Tibial artery (tissue), 4 donors: ENCODE measurements around the gene TTR.

Source experiments
- DNase-seq, 2 donors: peaks; one replicate each; pipeline ENCODE4 v3.0.0-alpha.2; 2019
- H3K27ac ChIP-seq, 2 donors: fragments of 200-600 bp; sonication (generic) in 1 of 2; 1 replicate in 1 of 2; 2 replicates in 1 of 2; pipeline ENCODE4 v1.5.1; 2018 to 2019; ENCODE audit warnings: mild to moderate bottlenecking in 1 of 2
- H3K27me3 ChIP-seq, 2 donors: fragments of 200-600 bp; sonication (generic) in 1 of 2; one replicate each; pipeline versions ENCODE4 v1.5.1 to v1.6.0; 2016 to 2019
- H3K36me3 ChIP-seq, 3 donors: fragments of 200-600 bp; sonication (generic) in 2 of 3; one replicate each; pipeline ENCODE4 v1.5.1; 2016 to 2019; ENCODE audit warnings: mild to moderate bottlenecking in 2 of 3
- H3K4me1 ChIP-seq, 4 donors: fragments of 200-600 bp; sonication (generic) in 2 of 4; 1 replicate in 3 of 4; 2 replicates in 1 of 4; pipeline ENCODE4 v1.5.1; 2016 to 2019
- H3K4me3 ChIP-seq, 2 donors: fragments of 200-600 bp; sonication (generic) in 1 of 2; 1 replicate in 1 of 2; 2 replicates in 1 of 2; pipeline ENCODE4 v1.5.1; 2018 to 2019; ENCODE audit warnings: mild to moderate bottlenecking in 2 of 2
- H3K9me3 ChIP-seq, 3 donors: fragments of 200-600 bp; sonication (generic) in 1 of 3; one replicate each; pipeline ENCODE4 v1.5.1; 2016 to 2019
- CTCF ChIP-seq, 2 experiments: fragments of 200-600 bp in 1 of 2; fragments of 450-650 bp in 1 of 2; IDR thresholded peaks; one replicate each; pipeline ENCODE4 v1.5.1; 2017 to 2019; ENCODE audit warnings: antibody characterized with exemption in 2 of 2, mild to moderate bottlenecking in 1 of 2, moderate library complexity in 1 of 2
- intact Hi-C: fragments of 100-400 bp; cut with DNase I; formaldehyde crosslinking; loops from one replicate; pipeline ENCODE4 v1.15.0; 2023; ENCODE audit warnings: low total_unique reads

The TTR gene

DNA sequence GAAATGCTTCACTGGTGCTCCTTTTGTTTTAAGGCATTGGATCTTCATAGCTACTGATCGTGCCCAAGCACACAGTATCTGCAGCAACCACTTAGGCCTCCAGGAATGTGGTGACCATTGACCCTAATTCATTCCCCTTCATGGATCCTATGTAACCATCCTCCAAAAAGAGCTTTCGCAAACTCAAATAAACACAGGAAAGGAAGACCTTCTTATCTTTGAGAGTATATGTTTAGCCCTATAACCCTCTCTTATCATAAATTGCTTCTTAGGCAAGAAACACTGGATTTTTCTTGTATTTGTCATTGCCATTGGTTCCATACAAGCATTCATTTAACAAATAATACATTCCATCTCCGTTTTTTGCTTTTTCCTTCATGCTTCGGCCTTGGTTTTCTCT is 4.1 kb upstream of the TTR start:
- no peaks in the 10 kb centered on the region for H3K9me3 ChIP-seq
- no peak overlapping the region for H3K27ac ChIP-seq
- no peak for TF ChIP-seq CTCF (IDR thresholded peaks at IDR 0.05)
- DNase-seq, result no peak
- no peaks in the 10 kb centered on the region for H3K27me3 ChIP-seq
- no peaks in the 10 kb centered on the region for H3K36me3 ChIP-seq
- H3K4me1 ChIP-seq, result no peaks in the 10 kb centered on the region
- H3K4me3 ChIP-seq, result no peak overlapping the region
- intact Hi-C loops, result no loop called here

DNA sequence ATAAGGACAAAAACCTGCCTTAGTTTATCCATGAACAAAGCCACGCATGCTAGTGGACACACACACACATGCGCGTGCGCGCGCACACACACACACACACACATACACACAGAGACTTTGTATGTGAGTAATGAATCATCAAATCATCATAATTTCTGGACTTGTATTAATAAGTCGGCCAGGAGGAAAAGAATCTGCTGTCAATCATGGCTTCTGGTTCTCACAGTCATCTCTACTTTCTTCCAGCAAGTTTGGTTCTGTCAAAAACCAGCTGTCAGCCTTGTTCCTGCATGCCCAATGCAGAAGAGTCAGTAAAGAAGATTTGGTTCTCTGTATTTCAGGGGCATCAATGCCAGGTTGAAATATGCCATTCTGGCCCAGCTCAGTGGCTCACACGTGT is 1.1 kb upstream of the TTR start:
- intact Hi-C loops, result no loop called here
- no peak for DNase-seq

GRCh38 chr18:31591113-31591512 is 564 bp upstream of the TTR start:
- H3K27ac ChIP-seq, result no peak overlapping the region
- no peaks in the 10 kb centered on the region for H3K36me3 ChIP-seq
- no peak overlapping the region for H3K4me3 ChIP-seq
- no peak for TF ChIP-seq CTCF (IDR thresholded peaks at IDR 0.05)
- DNase-seq, result no peak
- H3K27me3 ChIP-seq, result no peaks in the 10 kb centered on the region
- H3K4me1 ChIP-seq, result no peaks in the 10 kb centered on the region
- intact Hi-C loops, result no loop called here
- no peaks in the 10 kb centered on the region for H3K9me3 ChIP-seq

More for the DNA sequence above, 1.1 kb upstream of the TTR start:
- H3K9me3 ChIP-seq, result no peaks in the 10 kb centered on the region
- no peak for TF ChIP-seq CTCF (IDR thresholded peaks at IDR 0.05)
- no peaks in the 10 kb centered on the region for H3K4me1 ChIP-seq
- no peak overlapping the region for H3K4me3 ChIP-seq
- no peak overlapping the region for H3K27ac ChIP-seq
- H3K27me3 ChIP-seq, result no peaks in the 10 kb centered on the region
- no peaks in the 10 kb centered on the region for H3K36me3 ChIP-seq

- Histone ChIP-seq H3K27me3 (no peaks in the 10 kb centered on the region), H3K9me3 (no peaks in the 10 kb centered on the region), H3K27ac (no peak overlapping the region), H3K4me1 (no peaks in the 10 kb centered on the region), H3K4me3 (no peak overlapping the region), H3K36me3 (no peaks in the 10 kb centered on the region)
- no peak for TF ChIP-seq CTCF (IDR thresholded peaks at IDR 0.05)
- DNase-seq, result no peak
- intact Hi-C loops, result no loop called here
These were observed 955 bp downstream of the TTR start for GRCh38 chr18:31592506-31593157.

GRCh38 chr18:31595121-31595771 is 3.6 kb downstream of the TTR start:
- no peaks in the 10 kb centered on the region for H3K9me3 ChIP-seq
- no peaks in the 10 kb centered on the region for H3K36me3 ChIP-seq
- no peaks in the 10 kb centered on the region for H3K4me1 ChIP-seq
- no peak overlapping the region for H3K4me3 ChIP-seq
- intact Hi-C loops, result no loop called here
- no peak for DNase-seq
- TF ChIP-seq CTCF (IDR thresholded peaks at IDR 0.05), result no peak
- no peak overlapping the region for H3K27ac ChIP-seq
- H3K27me3 ChIP-seq, result no peaks in the 10 kb centered on the region
